H1 (cell line): Measurements from ENCODE around the gene TLL2. TPM values are rescaled to one million over a fixed set of nuclear protein-coding genes. Genes with fewer than 3 reads are reported as not detected.

Experiments
- CTCF ChIA-PET: fragments of 300-600 bp; sonication (Branson Sonifier 250); formaldehyde crosslinking; loops from one replicate; lab custom pipeline; 2021; ENCODE audit not compliant: partially characterized antibody; lab: Charles Lee
- POLR2A ChIA-PET: fragments of 300-600 bp; sonication (Branson Sonifier 250); formaldehyde crosslinking; loops from one replicate; lab custom pipeline; 2021; ENCODE audit warnings: inconsistent platforms; ENCODE audit not compliant: partially characterized antibody; lab: Charles Lee
- DNase-seq, 2 experiments: peaks; one replicate each; pipeline versions ENCODE4 v3.0.0 to v3.0.0-alpha.2; 2010 to 2022; ENCODE audit warnings: low spot score in 2 of 2, low read depth in 1 of 2, mixed read lengths in 1 of 2
- FAIRE-seq: peaks from 2 replicates; lab custom pipeline; 2011; peaks lifted over from hg19 to GRCh38; lab: Jason Lieb, UNC
- H2AFZ ChIP-seq: 2 replicates; pipeline ENCODE4 v1.8.1; 2012; ENCODE audit warnings: low read length, inconsistent platforms
- H2AK5ac ChIP-seq: 2 replicates; pipeline ENCODE4 v1.6.1; 2013; ENCODE audit warnings: low read depth, low read length
- H2BK120ac ChIP-seq: replicated peaks from 2 replicates; pipeline ENCODE3; 2013; ENCODE audit warnings: low read depth, low read length, inconsistent platforms
- H2BK12ac ChIP-seq: 2 replicates; pipeline ENCODE4 v1.6.1; 2013; ENCODE audit warnings: low read depth, low read length
- H2BK15ac ChIP-seq: 2 replicates; pipeline ENCODE4 v1.6.1; 2013; ENCODE audit warnings: low read length
- H2BK20ac ChIP-seq: 2 replicates; pipeline ENCODE4 v1.6.1; 2013; ENCODE audit warnings: low read length
- H2BK5ac ChIP-seq: 2 replicates; pipeline ENCODE4 v1.6.1; 2013; ENCODE audit warnings: low read depth, low read length
- H3K14ac ChIP-seq: 2 replicates; pipeline ENCODE4 v1.6.1; 2013; ENCODE audit warnings: inconsistent platforms; ENCODE audit not compliant: insufficient read length
- H3K18ac ChIP-seq: 2 replicates; pipeline ENCODE4 v1.6.1; 2013; ENCODE audit warnings: low read length; ENCODE audit errors: extremely low read depth
- H3K23ac ChIP-seq: 2 replicates; pipeline ENCODE4 v1.6.1; 2013; ENCODE audit warnings: inconsistent platforms; ENCODE audit not compliant: insufficient read length
- H3K23me2 ChIP-seq: 2 replicates; pipeline ENCODE4 v1.6.1; 2013; ENCODE audit warnings: low read depth, low read length
- H3K27ac ChIP-seq: 2 replicates; pipeline ENCODE4 v1.6.1; 2011; ENCODE audit warnings: low read depth, low read length, inconsistent platforms
- H3K27me3 ChIP-seq, 4 experiments: replicated peaks in 1 of 4; 1 replicate in 1 of 4; 2 replicates in 3 of 4; pipeline versions ENCODE4 v1.6.1 to v1.8.1; 2011 to 2013; ENCODE audit warnings: low read length in 3 of 4, mild to moderate bottlenecking in 3 of 4, inconsistent platforms in 2 of 4, mixed read lengths in 2 of 4, moderate library complexity in 1 of 4; ENCODE audit not compliant: control insufficient read depth in 3 of 4, insufficient read depth in 3 of 4; ENCODE audit errors: extremely low read depth in 1 of 4
- H3K36me3 ChIP-seq, 4 experiments: 2 replicates each; pipeline versions ENCODE4 v1.6.1 to v1.8.1; 2011 to 2013; ENCODE audit warnings: mild to moderate bottlenecking in 4 of 4, low read length in 3 of 4, moderate library complexity in 2 of 4, control low read depth in 1 of 4, inconsistent platforms in 1 of 4; ENCODE audit not compliant: insufficient read depth in 4 of 4, control insufficient read depth in 2 of 4
- H3K4ac ChIP-seq: replicated peaks from 2 replicates; pipeline ENCODE3; 2013; ENCODE audit warnings: low read length, low read depth, mixed read lengths, inconsistent platforms; ENCODE audit not compliant: insufficient read length
- H3K4me1 ChIP-seq, 4 experiments: replicated peaks in 1 of 4; 1 replicate in 1 of 4; 2 replicates in 3 of 4; pipeline versions ENCODE4 v1.6.1 to v1.8.1; 2011 to 2013; ENCODE audit warnings: low read length in 3 of 4, inconsistent platforms in 2 of 4, mixed read lengths in 1 of 4; ENCODE audit not compliant: insufficient read depth in 4 of 4, control insufficient read depth in 3 of 4
- H3K4me2 ChIP-seq, 2 experiments: 2 replicates each; pipeline versions ENCODE4 v1.6.1 to v1.8.1; 2011 to 2013; ENCODE audit warnings: low read depth in 2 of 2, low read length in 2 of 2, control low read depth in 1 of 2, inconsistent platforms in 1 of 2, mild to moderate bottlenecking in 1 of 2; ENCODE audit not compliant: insufficient read depth in 1 of 2
- H3K4me3 ChIP-seq, 4 experiments: fragments of 200-600, 300-600 bp in 1 of 4; sonication (generic), shearing (Covaris generic), sonication (Bioruptor Twin) in 1 of 4; 2 replicates each; pipeline versions ENCODE4 v1.5.1 to v1.8.1; 2011 to 2016; ENCODE audit warnings: low read length in 4 of 4, low read depth in 3 of 4, control low read depth in 2 of 4, inconsistent platforms in 2 of 4, mild to moderate bottlenecking in 2 of 4, mixed read lengths in 1 of 4, moderate library complexity in 1 of 4; ENCODE audit not compliant: insufficient read depth in 2 of 4; ENCODE audit errors: extremely low read depth in 1 of 4
- H3K56ac ChIP-seq: replicated peaks from 2 replicates; pipeline ENCODE3; 2013; ENCODE audit warnings: low read depth, mild to moderate bottlenecking, mixed read lengths, low read length, inconsistent platforms; ENCODE audit not compliant: insufficient read length
- H3K79me1 ChIP-seq: 2 replicates; pipeline ENCODE4 v1.6.1; 2013; ENCODE audit warnings: low read depth, low read length, control low read depth
- H3K79me2 ChIP-seq, 2 experiments: 2 replicates each; pipeline versions ENCODE4 v1.6.1 to v1.8.1; 2012 to 2013; ENCODE audit warnings: low read length in 2 of 2, mild to moderate bottlenecking in 2 of 2, inconsistent platforms in 1 of 2; ENCODE audit not compliant: insufficient read depth in 2 of 2, control insufficient read depth in 1 of 2
- H3K9ac ChIP-seq, 4 experiments: replicated peaks in 1 of 4; 1 replicate in 1 of 4; 2 replicates in 3 of 4; pipeline versions ENCODE4 v1.6.1 to v1.8.1; 2011 to 2013; ENCODE audit warnings: low read depth in 3 of 4, low read length in 3 of 4, control low read depth in 2 of 4, mild to moderate bottlenecking in 2 of 4, moderate library complexity in 2 of 4, inconsistent platforms in 1 of 4; ENCODE audit errors: extremely low read depth in 1 of 4
- H3K9me3 ChIP-seq, 2 experiments: 2 replicates each; pipeline versions ENCODE4 v1.6.1 to v1.8.1; 2012 to 2013; ENCODE audit warnings: mild to moderate bottlenecking in 2 of 2, moderate library complexity in 2 of 2, control low read depth in 1 of 2, inconsistent platforms in 1 of 2, low read depth in 1 of 2, low read length in 1 of 2, mixed read lengths in 1 of 2; ENCODE audit not compliant: insufficient read depth in 2 of 2
- H4K20me1 ChIP-seq, 2 experiments: replicated peaks in 1 of 2; 2 replicates each; pipeline versions ENCODE3 to v1.8.1; 2011 to 2013; ENCODE audit warnings: inconsistent platforms in 2 of 2, low read length in 2 of 2, mild to moderate bottlenecking in 1 of 2; ENCODE audit not compliant: insufficient read depth in 2 of 2, control insufficient read depth in 1 of 2
- H4K5ac ChIP-seq: 2 replicates; pipeline ENCODE4 v1.6.1; 2013; ENCODE audit warnings: low read length, low read depth, mixed read lengths, inconsistent platforms; ENCODE audit not compliant: insufficient read length
- H4K8ac ChIP-seq: 2 replicates; pipeline ENCODE4 v1.8.0; 2013; ENCODE audit warnings: mild to moderate bottlenecking, moderate library complexity, low read length, inconsistent platforms; ENCODE audit not compliant: insufficient read depth; ENCODE audit errors: extremely low read depth
- H4K91ac ChIP-seq: replicated peaks from 2 replicates; pipeline ENCODE3; 2013; ENCODE audit warnings: low read length, mixed read lengths, inconsistent platforms; ENCODE audit not compliant: insufficient read length
- CHD2 ChIP-seq: IDR thresholded peaks from 2 replicates; pipeline ENCODE4 v1.6.1; 2012; ENCODE audit warnings: low read length, improper control_type of control experiment
- CTBP2 ChIP-seq: IDR thresholded peaks from 2 replicates; pipeline ENCODE4 v1.7.0; 2011; ENCODE audit warnings: borderline replicate concordance, mild to moderate bottlenecking, moderate library complexity, mixed read lengths, low read length; ENCODE audit not compliant: insufficient read depth, insufficient read length
- JUN ChIP-seq: IDR thresholded peaks from 2 replicates; pipeline ENCODE4 v1.6.1; 2011; ENCODE audit warnings: low read depth, mild to moderate bottlenecking, improper control_type of control experiment, low read length
- JUND ChIP-seq: IDR thresholded peaks from 2 replicates; pipeline ENCODE4 v1.6.1; 2011; ENCODE audit warnings: mild to moderate bottlenecking, improper control_type of control experiment, low read length
- KDM1A ChIP-seq: fragments of 200-600, 300-600 bp; sonication (generic); IDR thresholded peaks from 2 replicates; pipeline ENCODE4 v1.7.1; 2016; ENCODE audit warnings: mild to moderate bottlenecking, low read length, borderline replicate concordance
- NANOG ChIP-seq: IDR thresholded peaks from 2 replicates; pipeline ENCODE4 v1.6.1; 2011; ENCODE audit warnings: low read length, low read depth, mild to moderate bottlenecking, inconsistent platforms; ENCODE audit not compliant: insufficient read depth, poor library complexity, severe bottlenecking
- SIN3A ChIP-seq, 2 experiments: IDR thresholded peaks in 1 of 2; conservative IDR thresholded peaks in 1 of 2; 2 replicates each; pipeline ENCODE4 v1.6.1; 2011 to 2012; ENCODE audit warnings: low read length in 2 of 2, improper control_type of control experiment in 1 of 2, low read depth in 1 of 2, mild to moderate bottlenecking in 1 of 2
- SRF ChIP-seq: IDR thresholded peaks from 2 replicates; pipeline ENCODE4 v1.6.1; 2011; ENCODE audit warnings: mild to moderate bottlenecking, low read depth, low read length, moderate library complexity
- WGBS, 2 experiments: shearing (Covaris generic) in 1 of 2; methylation state at CpG; one replicate each; pipeline versions ENCODE4 v1.1.6 to v1.1.7; 2013 to 2015; ENCODE audit warnings: low lambda C conversion rate in 2 of 2, mixed read lengths in 2 of 2, inconsistent platforms in 1 of 2, low coverage in 1 of 2, missing lambda C conversion rate in 1 of 2; ENCODE audit not compliant: insufficient replicate concordance in 2 of 2, insufficient coverage in 1 of 2, insufficient read length in 1 of 2; ENCODE audit errors: extremely low coverage in 1 of 2, missing lambda C conversion rate in 1 of 2; 5-methylcytosine and 5-hydroxymethylcytosine counted together
- polyA plus RNA-seq, 7 experiments: library from polyadenylated mRNA; depleted of rRNA in 3 of 7; stranded (reverse) in 5 of 7; unstranded in 2 of 7; fragments of >200 nt in 5 of 7; fragments of 200-250 nt in 2 of 7; gene quantifications; 1 replicate in 5 of 7; 2 replicates in 1 of 7; 4 replicates in 1 of 7; pipeline versions ENCODE4 v1.2.1 to v1.2.3, GENCODE V29; 2011 to 2013; ENCODE audit warnings: missing spikeins in 2 of 7, mixed read lengths in 2 of 7
- total RNA-seq: library from RNA; stranded (reverse); fragmentation: NEBNext Ultra II Directional; extraction: Animal tissue kit (Norgen Biotek cat#: 25700); gene quantifications from 2 replicates; pipeline ENCODE4 v1.2.1, GENCODE V29; 2021

The TLL2 gene
- total and polyA plus RNA-seq, 2 of the 8 experiments (the other 6 are each of a cell fraction or from before 2014, with no cell fraction given): 2.4 to 3.2 TPM

- POLR2A ChIA-PET: interaction anchor here (1.5 kb wide), 1 partner anchor 88 kb away, joined by 3 read pairs; no protein-coding TSS in a partner anchor
- H2AFZ ChIP-seq: no peak overlapping the region
- TF ChIP-seq JUND: no peak
- TF ChIP-seq SRF: no peak
- no peak for TF ChIP-seq CHD2
- TF ChIP-seq KDM1A: no peak
- TF ChIP-seq CTBP2: no peak
- TF ChIP-seq SIN3A (conservative IDR thresholded peaks at IDR 0.05 in 1 of 2, IDR thresholded peaks at IDR 0.05 in 1 of 2; ENCODE audit: low read depth in 1 of 2, low read length in 2 of 2): no peak
- TF ChIP-seq JUN: no peak
- TF ChIP-seq NANOG: no peak
Observed at GRCh38 chr10:96505150-96506136, 8.3 kb downstream of the TLL2 start.

More at GRCh38 chr10:96505150-96506136, 8.3 kb downstream of the TLL2 start:
- Histone ChIP-seq H2BK12ac (no peak overlapping the region), H2BK120ac (no peak overlapping the region), H3K14ac (no peak overlapping the region), H4K8ac (no peak overlapping the region), H3K27me3 (peaks cover 0 to 9% (median under 1%) of the 10 kb centered on the region in 4 experiments; a peak in 3 of 7 replicates), H2BK15ac (no peak overlapping the region), H2AK5ac (no peak overlapping the region), H3K9me3 (no peaks in the 10 kb centered on the region), H2BK5ac (no peak overlapping the region), H4K5ac (no peak overlapping the region), H3K9ac (no peak overlapping the region), H3K18ac (no peak overlapping the region), H4K20me1 (peaks cover 0 to 2% of the 10 kb centered on the region in 2 experiments), H3K56ac (no peak overlapping the region), H3K36me3 (no peaks in the 10 kb centered on the region; a peak in 1 of 8 replicates), H3K23me2 (peaks cover 2% of the 10 kb centered on the region; the same call in 1 of the 2 replicates), H3K23ac (no peak overlapping the region), H3K4ac (no peak overlapping the region), H4K91ac (no peak overlapping the region), H3K4me3 (no peak overlapping the region), H3K4me2 (no peak overlapping the region), H3K79me1 (peaks cover 4% of the 10 kb centered on the region; the same call in 1 of the 2 replicates), H2BK20ac (no peak overlapping the region), H3K79me2 (no peaks in the 10 kb centered on the region), H3K27ac (no peak overlapping the region), H3K4me1 (peaks cover 3 to 12% (median 9%) of the 10 kb centered on the region in 4 experiments; a peak in 6 of 7 replicates)
- FAIRE-seq (no peak), DNase-seq (no peak)
- WGBS, 2 experiments: 84% methylated on average over 12 of the region's 12 CpGs; no CpG with 5 or more reads in 1 of the 2 experiments
- CTCF ChIA-PET: interaction anchor here (1.3 to 11.7 kb wide), 6 partner anchors 13 to 131 kb away, joined by 3 to 276 read pairs (median 93); no protein-coding TSS in a partner anchor
